ENCODE measurements around the gene MED9.

Gene MED9

DNA sequence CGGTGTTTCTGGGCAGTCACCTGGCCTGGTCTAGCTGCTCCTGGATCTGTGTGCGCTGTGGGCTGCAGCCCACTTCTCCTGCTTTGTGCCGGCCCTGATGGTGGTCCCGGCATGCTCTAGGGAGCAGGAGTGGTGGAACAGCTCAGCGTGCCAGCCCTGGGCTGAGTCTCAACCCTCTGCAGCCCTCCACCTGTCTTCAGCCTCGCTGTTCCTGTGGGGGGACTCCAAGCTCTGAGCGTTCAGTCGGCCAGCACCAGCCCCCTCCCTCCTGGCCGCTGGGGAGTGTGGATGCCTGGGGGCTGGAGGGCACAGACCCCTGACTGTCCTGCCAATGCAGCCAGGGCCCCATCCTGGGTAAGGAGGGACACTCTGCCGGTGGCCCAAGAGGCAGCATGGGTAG is 43.1 kb downstream of the MED9 start:
- no peak overlapping the region for H3K27ac ChIP-seq (ENCODE audit: low read depth, low read length)
- H4K20me1 ChIP-seq (ENCODE audit: control insufficient read depth, insufficient read depth, low read depth, low read length): no peaks in the 10 kb centered on the region
- no peaks in the 10 kb centered on the region for H3F3A ChIP-seq (ENCODE audit: control insufficient read depth, insufficient read depth)
- H3K9me2 ChIP-seq (replicated peaks; ENCODE audit: control insufficient read depth, low read length): no peaks in the 10 kb centered on the region
- no peak overlapping the region for H3K4me2 ChIP-seq (ENCODE audit: low read length)
- no peaks in the 10 kb centered on the region for H3K9me3 ChIP-seq (ENCODE audit: control insufficient read depth, insufficient read depth, low read length)
- no peaks in the 10 kb centered on the region for H3K27me3 ChIP-seq (ENCODE audit: control insufficient read depth, low read length)
- no peaks in the 10 kb centered on the region for H3K79me2 ChIP-seq (ENCODE audit: control insufficient read depth, low read length)
- H3K4me1 ChIP-seq (ENCODE audit: control insufficient read depth, low read length): no peaks in the 10 kb centered on the region
- TF ChIP-seq EZH2phosphoT487 (IDR thresholded peaks at IDR 0.05; ENCODE audit: borderline replicate concordance, low read length): no peak
- TF ChIP-seq, protein P1, sequence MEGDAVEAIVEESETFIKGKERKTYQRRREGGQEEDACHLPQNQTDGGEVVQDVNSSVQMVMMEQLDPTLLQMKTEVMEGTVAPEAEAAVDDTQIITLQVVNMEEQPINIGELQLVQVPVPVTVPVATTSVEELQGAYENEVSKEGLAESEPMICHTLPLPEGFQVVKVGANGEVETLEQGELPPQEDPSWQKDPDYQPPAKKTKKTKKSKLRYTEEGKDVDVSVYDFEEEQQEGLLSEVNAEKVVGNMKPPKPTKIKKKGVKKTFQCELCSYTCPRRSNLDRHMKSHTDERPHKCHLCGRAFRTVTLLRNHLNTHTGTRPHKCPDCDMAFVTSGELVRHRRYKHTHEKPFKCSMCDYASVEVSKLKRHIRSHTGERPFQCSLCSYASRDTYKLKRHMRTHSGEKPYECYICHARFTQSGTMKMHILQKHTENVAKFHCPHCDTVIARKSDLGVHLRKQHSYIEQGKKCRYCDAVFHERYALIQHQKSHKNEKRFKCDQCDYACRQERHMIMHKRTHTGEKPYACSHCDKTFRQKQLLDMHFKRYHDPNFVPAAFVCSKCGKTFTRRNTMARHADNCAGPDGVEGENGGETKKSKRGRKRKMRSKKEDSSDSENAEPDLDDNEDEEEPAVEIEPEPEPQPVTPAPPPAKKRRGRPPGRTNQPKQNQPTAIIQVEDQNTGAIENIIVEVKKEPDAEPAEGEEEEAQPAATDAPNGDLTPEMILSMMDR (IDR thresholded peaks at IDR 0.05; ENCODE audit: low read depth, low read length, poor library complexity, severe bottlenecking): no peak
- H3K36me3 ChIP-seq (ENCODE audit: control insufficient read depth, low read length): no peaks in the 10 kb centered on the region
- no peak overlapping the region for H3K4me3 ChIP-seq (ENCODE audit: low read length)

DNA sequence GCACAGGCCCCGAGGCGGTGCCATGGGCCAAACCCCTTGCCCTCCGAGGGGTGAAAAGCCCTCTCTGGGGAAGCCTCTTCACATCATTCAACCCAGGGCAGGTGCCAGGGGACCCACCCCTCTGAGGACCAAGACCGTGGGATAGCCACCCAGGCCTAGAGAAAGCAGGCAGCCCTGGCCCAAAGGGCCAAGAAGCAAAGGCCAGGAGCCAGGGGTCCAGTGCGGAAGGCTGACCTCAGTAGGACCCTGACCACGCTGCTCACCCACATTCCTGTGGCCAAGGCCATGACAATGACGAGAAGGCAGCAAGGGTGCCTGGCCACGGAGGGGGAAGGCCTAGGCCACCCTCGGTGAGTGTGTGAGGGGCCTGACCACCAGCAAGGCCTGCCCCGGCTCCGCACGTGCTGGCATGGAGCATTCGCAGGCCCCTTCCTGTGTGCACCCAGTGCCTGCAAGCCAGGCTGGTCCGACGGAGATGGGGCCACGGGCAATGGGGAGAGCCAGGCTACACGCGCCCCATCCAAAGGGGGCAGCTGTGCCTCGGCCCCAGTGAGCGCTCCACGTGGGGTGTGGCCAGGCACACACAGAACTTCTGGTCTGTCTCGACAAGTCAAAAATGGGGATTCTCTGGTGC is 43.9 kb downstream of the MED9 start:
- no peak overlapping the region for H3K4me3 ChIP-seq (ENCODE audit: low read length)
- H3K27me3 ChIP-seq (ENCODE audit: control insufficient read depth, low read length): no peaks in the 10 kb centered on the region
- TF ChIP-seq EZH2phosphoT487 (IDR thresholded peaks at IDR 0.05; ENCODE audit: borderline replicate concordance, low read length): no peak
- H3K36me3 ChIP-seq (ENCODE audit: control insufficient read depth, low read length): no peaks in the 10 kb centered on the region
- no peaks in the 10 kb centered on the region for H4K20me1 ChIP-seq (ENCODE audit: control insufficient read depth, insufficient read depth, low read depth, low read length)
- no peaks in the 10 kb centered on the region for H3K4me1 ChIP-seq (ENCODE audit: control insufficient read depth, low read length)
- H3K9me2 ChIP-seq (replicated peaks; ENCODE audit: control insufficient read depth, low read length): no peaks in the 10 kb centered on the region
- H3K79me2 ChIP-seq (ENCODE audit: control insufficient read depth, low read length): no peaks in the 10 kb centered on the region
- H3K27ac ChIP-seq (ENCODE audit: low read depth, low read length): no peak overlapping the region
- H3K4me2 ChIP-seq (ENCODE audit: low read length): no peak overlapping the region
- no peaks in the 10 kb centered on the region for H3K9me3 ChIP-seq (ENCODE audit: control insufficient read depth, insufficient read depth, low read length)
- no peaks in the 10 kb centered on the region for H3F3A ChIP-seq (ENCODE audit: control insufficient read depth, insufficient read depth)

DNA sequence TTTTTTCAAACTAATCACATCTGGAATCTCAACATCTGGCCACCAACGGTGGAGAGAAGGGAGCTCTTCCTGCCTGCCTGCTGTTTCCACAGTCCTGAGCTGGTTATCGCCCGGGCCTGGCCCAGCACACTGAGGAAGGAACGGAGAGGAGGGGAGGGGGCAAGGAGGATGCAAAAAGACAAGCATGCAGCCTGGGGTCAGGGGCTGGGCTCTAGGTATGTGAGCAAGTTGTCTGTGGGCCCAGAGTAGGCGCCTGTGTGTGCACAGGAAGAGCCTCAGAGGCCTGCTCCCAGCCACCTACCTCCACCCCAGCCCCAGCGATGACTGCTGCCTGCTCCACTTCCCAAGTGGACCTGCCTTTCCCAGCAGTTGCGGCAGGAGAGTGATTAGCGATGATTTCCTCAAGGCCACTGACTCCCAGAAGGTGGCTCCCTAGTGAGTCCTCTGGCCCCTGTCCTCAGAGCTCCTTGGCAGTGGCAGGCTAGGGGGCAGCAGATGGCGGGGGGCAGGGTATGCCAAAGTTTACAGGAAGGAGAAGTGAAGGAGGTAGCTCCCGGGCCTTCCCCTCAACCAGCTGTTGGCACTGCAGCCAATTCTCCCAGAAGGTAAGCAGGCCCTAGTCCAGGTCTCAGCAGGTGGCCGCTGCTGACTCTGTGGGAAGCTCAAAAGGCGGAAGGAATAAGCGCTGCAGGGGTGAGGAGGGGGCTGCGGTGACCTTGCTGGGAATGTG is 46.4 kb downstream of the MED9 start:
- H3K27ac ChIP-seq (ENCODE audit: low read depth, low read length): no peak overlapping the region
- no peaks in the 10 kb centered on the region for H4K20me1 ChIP-seq (ENCODE audit: control insufficient read depth, insufficient read depth, low read depth, low read length)

More for the DNA sequence above, 46.4 kb downstream of the MED9 start:
- no peaks in the 10 kb centered on the region for H3K4me1 ChIP-seq (ENCODE audit: control insufficient read depth, low read length)
- no peaks in the 10 kb centered on the region for H3K79me2 ChIP-seq (ENCODE audit: control insufficient read depth, low read length)
- no peaks in the 10 kb centered on the region for H3F3A ChIP-seq (ENCODE audit: control insufficient read depth, insufficient read depth)
- TF ChIP-seq EZH2phosphoT487 (IDR thresholded peaks at IDR 0.05; ENCODE audit: borderline replicate concordance, low read length): no peak
- TF ChIP-seq, protein P1 (IDR thresholded peaks at IDR 0.05; ENCODE audit: low read depth, low read length, poor library complexity, severe bottlenecking): no peak
- H3K36me3 ChIP-seq (ENCODE audit: control insufficient read depth, low read length): no peaks in the 10 kb centered on the region
- no peaks in the 10 kb centered on the region for H3K9me2 ChIP-seq (replicated peaks; ENCODE audit: control insufficient read depth, low read length)
- no peaks in the 10 kb centered on the region for H3K9me3 ChIP-seq (ENCODE audit: control insufficient read depth, insufficient read depth, low read length)
- no peaks in the 10 kb centered on the region for H3K27me3 ChIP-seq (ENCODE audit: control insufficient read depth, low read length)
- H3K4me3 ChIP-seq (ENCODE audit: low read length): no peak overlapping the region
- no peak overlapping the region for H3K4me2 ChIP-seq (ENCODE audit: low read length)
